Parathyroid adenoma (tissue), 2 donors: ENCODE results near the gene NAV2.

Experiments
- H2AFZ ChIP-seq: fragments of 300-600 bp; sonication (generic); one replicate; pipeline ENCODE4 v1.7.0; 2017; ENCODE audit warnings: antibody characterized with exemption, mild to moderate bottlenecking
- H3K27ac ChIP-seq: fragments of 300-600 bp; sonication (generic); one replicate; pipeline ENCODE4 v1.7.0; 2017
- H3K27me3 ChIP-seq: fragments of 300-600 bp; sonication (generic); one replicate; pipeline ENCODE4 v1.7.0; 2017; ENCODE audit warnings: low read length; ENCODE audit not compliant: control insufficient read depth, insufficient read depth
- H3K36me3 ChIP-seq: fragments of 300-600 bp; sonication (generic); one replicate; pipeline ENCODE4 v1.7.0; 2017; ENCODE audit warnings: low read length; ENCODE audit not compliant: control insufficient read depth, insufficient read depth
- H3K4me1 ChIP-seq: fragments of 300-600 bp; sonication (generic); one replicate; pipeline ENCODE4 v1.7.0; 2017; ENCODE audit warnings: control low read depth
- H3K4me2 ChIP-seq: fragments of 300-600 bp; sonication (generic); one replicate; pipeline ENCODE4 v1.7.0; 2017; ENCODE audit warnings: low read length
- H3K4me3 ChIP-seq: fragments of 300-600 bp; sonication (generic); one replicate; pipeline ENCODE4 v1.7.0; 2017; ENCODE audit warnings: low read depth, low read length
- H3K79me2 ChIP-seq: fragments of 300-600 bp; sonication (generic); one replicate; pipeline ENCODE4 v1.7.0; 2017; ENCODE audit warnings: control low read depth
- H3K9ac ChIP-seq: fragments of 300-600 bp; sonication (generic); one replicate; pipeline ENCODE4 v1.7.0; 2017; ENCODE audit warnings: mild to moderate bottlenecking
- H3K9me3 ChIP-seq: fragments of 300-600 bp; sonication (generic); one replicate; pipeline ENCODE4 v1.7.0; 2017; ENCODE audit warnings: low read length; ENCODE audit not compliant: control insufficient read depth
- CTCF ChIP-seq: fragments of 300-600 bp; sonication (generic); IDR thresholded peaks from one replicate; pipeline ENCODE4 v1.7.0; 2017; ENCODE audit warnings: antibody characterized with exemption, mild to moderate bottlenecking
- donor health status: primary hyperparathyroidism.

Gene NAV2

GRCh38 chr11:19714387-19715363 is 2.0 kb downstream of the NAV2 start:
- no peaks in the 10 kb centered on the region for H3K9me3 ChIP-seq
- no peak for TF ChIP-seq CTCF
- H3K36me3 ChIP-seq = no peaks in the 10 kb centered on the region
- H3K4me3 ChIP-seq = no peak overlapping the region
- no peaks in the 10 kb centered on the region for H3K27me3 ChIP-seq
- no peak overlapping the region for H3K9ac ChIP-seq
- H3K79me2 ChIP-seq = no peaks in the 10 kb centered on the region
- H3K27ac ChIP-seq = peak overlapping the region; percentile 15
- H3K4me2 ChIP-seq = no peak overlapping the region
- H2AFZ ChIP-seq = peak overlapping the region; percentile 42
- no peaks in the 10 kb centered on the region for H3K4me1 ChIP-seq

- no peaks in the 10 kb centered on the region for H3K36me3 ChIP-seq
- no peak overlapping the region for H2AFZ ChIP-seq
- H3K4me1 ChIP-seq = no peaks in the 10 kb centered on the region
- no peaks in the 10 kb centered on the region for H3K9me3 ChIP-seq
- no peak for TF ChIP-seq CTCF
- H3K4me2 ChIP-seq = no peak overlapping the region
- no peak overlapping the region for H3K4me3 ChIP-seq
- H3K27me3 ChIP-seq = no peaks in the 10 kb centered on the region
- no peak overlapping the region for H3K9ac ChIP-seq
- no peak overlapping the region for H3K27ac ChIP-seq
- no peaks in the 10 kb centered on the region for H3K79me2 ChIP-seq
Observed at GRCh38 chr11:19715373-19715772, 2.7 kb downstream of the NAV2 start.

GRCh38 chr11:19718051-19718450 is 5.4 kb downstream of the NAV2 start:
- no peak overlapping the region for H3K4me2 ChIP-seq
- no peaks in the 10 kb centered on the region for H3K79me2 ChIP-seq
- no peak for TF ChIP-seq CTCF
- no peaks in the 10 kb centered on the region for H3K4me1 ChIP-seq
- no peaks in the 10 kb centered on the region for H3K27me3 ChIP-seq
- H3K4me3 ChIP-seq = no peak overlapping the region
- no peak overlapping the region for H3K27ac ChIP-seq
- H3K36me3 ChIP-seq = no peaks in the 10 kb centered on the region
- no peak overlapping the region for H2AFZ ChIP-seq
- H3K9me3 ChIP-seq = no peaks in the 10 kb centered on the region
- H3K9ac ChIP-seq = no peak overlapping the region

GRCh38 chr11:19718951-19719350 is 6.3 kb downstream of the NAV2 start:
- no peak overlapping the region for H3K27ac ChIP-seq
- H3K36me3 ChIP-seq = no peaks in the 10 kb centered on the region
- H3K4me1 ChIP-seq = no peaks in the 10 kb centered on the region
- no peak overlapping the region for H3K4me2 ChIP-seq
- H3K9ac ChIP-seq = no peak overlapping the region
- TF ChIP-seq CTCF = no peak
- H2AFZ ChIP-seq = no peak overlapping the region
- H3K79me2 ChIP-seq = no peaks in the 10 kb centered on the region
- H3K27me3 ChIP-seq = no peaks in the 10 kb centered on the region
- no peak overlapping the region for H3K4me3 ChIP-seq
- no peaks in the 10 kb centered on the region for H3K9me3 ChIP-seq

- H2AFZ ChIP-seq = no peak overlapping the region
- H3K4me2 ChIP-seq = no peak overlapping the region
- no peaks in the 10 kb centered on the region for H3K79me2 ChIP-seq
- no peak overlapping the region for H3K9ac ChIP-seq
- no peak overlapping the region for H3K4me3 ChIP-seq
- H3K27me3 ChIP-seq = no peaks in the 10 kb centered on the region
- TF ChIP-seq CTCF = no peak
- no peak overlapping the region for H3K27ac ChIP-seq
- H3K36me3 ChIP-seq = no peaks in the 10 kb centered on the region
- no peaks in the 10 kb centered on the region for H3K9me3 ChIP-seq
- no peaks in the 10 kb centered on the region for H3K4me1 ChIP-seq
Observed at GRCh38 chr11:19719960-19720359, 7.3 kb downstream of the NAV2 start.
